HG03460 (cell line): ENCODE results near the gene SFN.

ENCODE experiments used
- ATAC-seq: cut with Tn5 transposase; IDR thresholded peaks from one replicate; pipeline ENCODE4 v1.9.1; 2021; ENCODE audit not compliant: unreplicated experiment

The SFN gene

GRCh38 chr1:26911399-26912146 is 48.6 kb downstream of the SFN start:
- no peak for ATAC-seq

- ATAC-seq, result no peak
Observed at GRCh38 chr1:26912147-26912490, 49.2 kb downstream of the SFN start.

- no peak for ATAC-seq
Observed at GRCh38 chr1:26913389-26913753, 50.4 kb downstream of the SFN start.
